GM18505 (cell line): ENCODE results near the gene SMAD5.

Source experiments
- ATAC-seq: cut with Tn5 transposase; IDR thresholded peaks from one replicate; pipeline ENCODE4 v1.9.1; 2021; ENCODE audit not compliant: unreplicated experiment
- POLR2A ChIP-seq: IDR thresholded peaks from 4 replicates; pipeline ENCODE4 v1.6.1; 2011; ENCODE audit warnings: borderline replicate concordance; ENCODE audit not compliant: insufficient read depth, insufficient read length; ENCODE audit errors: extremely low read depth

Gene SMAD5

GRCh38 chr5:136155078-136155477, 22.4 kb downstream of the SMAD5 start:
- no peak for TF ChIP-seq POLR2A
- ATAC-seq = no peak

- TF ChIP-seq POLR2A = no peak
- no peak for ATAC-seq
Measured at GRCh38 chr5:136155761-136156160, 23.1 kb downstream of the SMAD5 start.

- no peak for TF ChIP-seq POLR2A
- ATAC-seq = no peak
Measured at GRCh38 chr5:136157514-136157913, 24.9 kb downstream of the SMAD5 start.

GRCh38 chr5:136159457-136159856, 26.8 kb downstream of the SMAD5 start:
- no peak for TF ChIP-seq POLR2A
- no peak for ATAC-seq

GRCh38 chr5:136162008-136162407, 29.4 kb downstream of the SMAD5 start:
- TF ChIP-seq POLR2A = no peak
- ATAC-seq = no peak

GRCh38 chr5:136164226-136164625, 31.6 kb downstream of the SMAD5 start:
- TF ChIP-seq POLR2A = no peak
- ATAC-seq = no peak

- TF ChIP-seq POLR2A = no peak
- ATAC-seq = no peak
Measured at GRCh38 chr5:136166909-136167308, 34.3 kb downstream of the SMAD5 start.

GRCh38 chr5:136169218-136169617, 36.6 kb downstream of the SMAD5 start:
- no peak for TF ChIP-seq POLR2A
- ATAC-seq = no peak

- ATAC-seq = no peak
- TF ChIP-seq POLR2A = no peak
Measured at GRCh38 chr5:136174021-136174659, 41.5 kb downstream of the SMAD5 start.

GRCh38 chr5:136182618-136183017, 50.0 kb downstream of the SMAD5 start:
- ATAC-seq = no peak
- TF ChIP-seq POLR2A = no peak

GRCh38 chr5:136185974-136186665, 53.5 kb downstream of the SMAD5 start:
- TF ChIP-seq POLR2A = no peak
- no peak for ATAC-seq

GRCh38 chr5:136186796-136187195, 54.2 kb downstream of the SMAD5 start:
- TF ChIP-seq POLR2A = no peak
- ATAC-seq = no peak

- no peak for ATAC-seq
- TF ChIP-seq POLR2A = no peak
Measured at GRCh38 chr5:136188859-136189258, 56.2 kb downstream of the SMAD5 start.

GRCh38 chr5:136190091-136190720, 57.6 kb downstream of the SMAD5 start:
- TF ChIP-seq POLR2A = no peak
- ATAC-seq = no peak
